Choroid plexus epithelial cell (primary cell): ENCODE data around the gene NFS1.
"Not testable (repeated sequence)": the region's sequence is repeated elsewhere in the genome, so short reads cannot be mapped to it uniquely, and the experiment has no call there.

Experiments used
- DNase-seq: peaks from one replicate; pipeline ENCODE4 v3.0.0-alpha.2; 2010; ENCODE audit warnings: low read depth
- H3K4me3 ChIP-seq: 2 replicates; pipeline ENCODE4 v1.5.1; 2011; ENCODE audit warnings: low read depth, mild to moderate bottlenecking, control low read depth, low read length, moderate library complexity
- CTCF ChIP-seq: conservative IDR thresholded peaks from 2 replicates; pipeline ENCODE4 v1.5.1; 2011; ENCODE audit warnings: low read depth, mild to moderate bottlenecking, control low read depth, inconsistent platforms, low read length, moderate library complexity

Gene NFS1

GRCh38 chr20:35695245-35695749, 3.9 kb downstream of the NFS1 start:
- DNase-seq, result no peak
- TF ChIP-seq CTCF, result no peak
- H3K4me3 ChIP-seq, result no peak overlapping the region

- H3K4me3 ChIP-seq, result no peak overlapping the region
- no peak for TF ChIP-seq CTCF
- no peak for DNase-seq
Measured at GRCh38 chr20:35690265-35690664, 8.9 kb downstream of the NFS1 start.

- DNase-seq, H3K4me3 ChIP-seq: not testable (repeated sequence)
- TF ChIP-seq CTCF, result peak; percentile 44
Measured at GRCh38 chr20:35686872-35687271, 12.3 kb downstream of the NFS1 start.

GRCh38 chr20:35685368-35685767, 13.8 kb downstream of the NFS1 start:
- H3K4me3 ChIP-seq, result not testable (repeated sequence)

GRCh38 chr20:35681960-35682359, 17.2 kb downstream of the NFS1 start:
- TF ChIP-seq CTCF, result no peak
- no peak for DNase-seq
- no peak overlapping the region for H3K4me3 ChIP-seq

More at GRCh38 chr20:35685368-35685767, 13.8 kb downstream of the NFS1 start:
- not testable (repeated sequence) for DNase-seq

GRCh38 chr20:35680452-35681183, 18.5 kb downstream of the NFS1 start:
- H3K4me3 ChIP-seq, result no peak overlapping the region
- DNase-seq, result no peak
- no peak for TF ChIP-seq CTCF

GRCh38 chr20:35674921-35675320, 24.2 kb downstream of the NFS1 start:
- no peak for DNase-seq
- no peak overlapping the region for H3K4me3 ChIP-seq
- TF ChIP-seq CTCF, result no peak
